Calu3 (cell line): ENCODE data around the gene DNER. TPM values are rescaled to one million over a fixed set of nuclear protein-coding genes. Genes with fewer than 3 reads are reported as not detected.

ENCODE experiments used
- BruUV-seq: library from RNA; stranded (reverse); fragments of 400-500 nt; replicated peaks from 2 replicates; lab custom pipeline; 2021; lab: Mats Ljungman, UMichigan
- CTCF ChIA-PET: fragments of 300-600 bp; sonication (Branson Sonifier 250); formaldehyde crosslinking; loops from one replicate; lab custom pipeline; 2022; ENCODE audit warnings: antibody characterized with exemption; lab: Charles Lee
- DNase-seq: peaks from one replicate; pipeline ENCODE4 v3.0.0; 2022
- H3K27ac Mint-ChIP-seq: one replicate; pipeline ENCODE4 v1.8.0; 2022; ENCODE audit warnings: mixed read lengths; ENCODE audit not compliant: unreplicated experiment
- H3K27me3 Mint-ChIP-seq: one replicate; pipeline ENCODE4 v1.8.0; 2022; ENCODE audit warnings: mixed read lengths; ENCODE audit not compliant: unreplicated experiment
- H3K36me3 Mint-ChIP-seq: one replicate; pipeline ENCODE4 v1.8.0; 2022; ENCODE audit warnings: mild to moderate bottlenecking, moderate library complexity, mixed read lengths; ENCODE audit not compliant: insufficient read depth, unreplicated experiment
- H3K4me1 Mint-ChIP-seq: one replicate; pipeline ENCODE4 v1.8.0; 2022; ENCODE audit warnings: mild to moderate bottlenecking, low read depth, mixed read lengths; ENCODE audit not compliant: unreplicated experiment
- H3K4me3 Mint-ChIP-seq: one replicate; pipeline ENCODE4 v1.8.0; 2022; ENCODE audit warnings: mild to moderate bottlenecking, low read depth, moderate library complexity, mixed read lengths; ENCODE audit not compliant: unreplicated experiment
- H3K9me3 Mint-ChIP-seq: one replicate; pipeline ENCODE4 v1.8.0; 2022; ENCODE audit warnings: low read depth, mixed read lengths; ENCODE audit not compliant: unreplicated experiment
- CTCF ChIP-seq: fragments of 200-600 bp; IDR thresholded peaks from one replicate; pipeline ENCODE4 v1.8.0; 2022; ENCODE audit warnings: antibody characterized with exemption; ENCODE audit not compliant: unreplicated experiment
- intact Hi-C: fragments of 100-400 bp; cut with micrococcal nuclease; formaldehyde crosslinking; loops from one replicate; pipeline ENCODE4 v1.10.0; 2022; ENCODE audit not compliant: unreplicated experiment
- total RNA-seq: library from RNA; stranded (reverse); gene quantifications from 2 replicates; pipeline ENCODE4 v1.2.3, GENCODE V29; 2022

Gene DNER
- total RNA-seq, 1 experiment from 2014 or later, result 1.1 TPM

- no peak for DNase-seq
- Mint-ChIP-seq H3K9me3 (peaks cover 4% of the 10 kb centered on the region), H3K27ac (no peak overlapping the region), H3K36me3 (no peaks in the 10 kb centered on the region), H3K4me1 (no peaks in the 10 kb centered on the region), H3K4me3 (no peak overlapping the region), H3K27me3 (peaks cover 9% of the 10 kb centered on the region)
- intact Hi-C loops, result no loop called here
- CTCF ChIA-PET, result no interaction called here
- no TSS peak for BruUV-seq
- TF ChIP-seq CTCF, result no peak
These were observed 80.8 kb downstream of the DNER start for GRCh38 chr2:229633556-229633955.

GRCh38 chr2:229629039-229629438, 85.3 kb downstream of the DNER start:
- BruUV-seq, result no TSS peak
- intact Hi-C loops, result no loop called here
- Mint-ChIP-seq H3K4me3 (no peak overlapping the region), H3K9me3 (peaks cover 6% of the 10 kb centered on the region), H3K27me3 (peaks cover 13% of the 10 kb centered on the region), H3K4me1 (no peaks in the 10 kb centered on the region), H3K27ac (no peak overlapping the region), H3K36me3 (no peaks in the 10 kb centered on the region)
- CTCF ChIA-PET, result no interaction called here
- TF ChIP-seq CTCF, result no peak
- DNase-seq, result no peak

GRCh38 chr2:229627728-229628127, 86.6 kb downstream of the DNER start:
- Mint-ChIP-seq H3K4me3 (no peak overlapping the region), H3K27me3 (peaks cover 13% of the 10 kb centered on the region), H3K27ac (no peak overlapping the region), H3K4me1 (no peaks in the 10 kb centered on the region), H3K9me3 (peaks cover 10% of the 10 kb centered on the region), H3K36me3 (no peaks in the 10 kb centered on the region)
- BruUV-seq, result no TSS peak
- intact Hi-C loops, result no loop called here
- DNase-seq, result no peak
- CTCF ChIA-PET, result no interaction called here
- no peak for TF ChIP-seq CTCF

- no TSS peak for BruUV-seq
- no peak for TF ChIP-seq CTCF
- intact Hi-C loops, result no loop called here
- Mint-ChIP-seq H3K4me1 (no peaks in the 10 kb centered on the region), H3K9me3 (peaks cover 6% of the 10 kb centered on the region), H3K27me3 (no peaks in the 10 kb centered on the region), H3K27ac (peak overlapping the region; percentile 43), H3K36me3 (no peaks in the 10 kb centered on the region), H3K4me3 (no peak overlapping the region)
- no peak for DNase-seq
- CTCF ChIA-PET, result no interaction called here
These were observed 91.6 kb downstream of the DNER start for GRCh38 chr2:229622495-229623355.
